ENCODE results near the gene FYCO1.

Gene FYCO1

GRCh38 chr3:45964139-45964538 is 31.5 kb downstream of the FYCO1 start:
- no peak for DNase-seq (ENCODE audit: low spot score)

- no peak for DNase-seq (ENCODE audit: low spot score)
These were observed 33.6 kb downstream of the FYCO1 start for GRCh38 chr3:45962033-45962432.

GRCh38 chr3:45960289-45960688 is 35.3 kb downstream of the FYCO1 start:
- DNase-seq (ENCODE audit: low spot score), result no peak

GRCh38 chr3:45959201-45959600 is 36.4 kb downstream of the FYCO1 start:
- no peak for DNase-seq (ENCODE audit: low spot score)

- DNase-seq (ENCODE audit: low spot score), result no peak
These were observed 37.3 kb downstream of the FYCO1 start for GRCh38 chr3:45958321-45958791.

GRCh38 chr3:45957586-45957985 is 38.0 kb downstream of the FYCO1 start:
- no peak for DNase-seq (ENCODE audit: low spot score)

- DNase-seq (ENCODE audit: low spot score), result no peak
These were observed 39.9 kb downstream of the FYCO1 start for GRCh38 chr3:45955706-45956105.

GRCh38 chr3:45955017-45955647 is 40.5 kb downstream of the FYCO1 start:
- DNase-seq (ENCODE audit: low spot score), result no peak

GRCh38 chr3:45954306-45954705 is 41.3 kb downstream of the FYCO1 start:
- DNase-seq (ENCODE audit: low spot score), result no peak

GRCh38 chr3:45953536-45953935 is 42.1 kb downstream of the FYCO1 start:
- DNase-seq (ENCODE audit: low spot score), result no peak

GRCh38 chr3:45952456-45952855 is 43.2 kb downstream of the FYCO1 start:
- DNase-seq (ENCODE audit: low spot score), result no peak

GRCh38 chr3:45951946-45952345 is 43.7 kb downstream of the FYCO1 start:
- no peak for DNase-seq (ENCODE audit: low spot score)

- DNase-seq (ENCODE audit: low spot score), result no peak
These were observed 44.7 kb downstream of the FYCO1 start for GRCh38 chr3:45950686-45951600.

GRCh38 chr3:45950131-45950530 is 45.5 kb downstream of the FYCO1 start:
- no peak for DNase-seq (ENCODE audit: low spot score)

GRCh38 chr3:45949432-45949831 is 46.2 kb downstream of the FYCO1 start:
- DNase-seq (ENCODE audit: low spot score), result no peak

GRCh38 chr3:45948881-45949280 is 46.7 kb downstream of the FYCO1 start:
- peak; percentile 4 for DNase-seq (ENCODE audit: low spot score)

- no peak for DNase-seq (ENCODE audit: low spot score)
These were observed 47.3 kb downstream of the FYCO1 start for GRCh38 chr3:45948311-45948781.

- no peak for DNase-seq (ENCODE audit: low spot score)
These were observed 48.3 kb downstream of the FYCO1 start for GRCh38 chr3:45947361-45947760.

GRCh38 chr3:45946875-45947274 is 48.7 kb downstream of the FYCO1 start:
- no peak for DNase-seq (ENCODE audit: low spot score)

- DNase-seq (ENCODE audit: low spot score), result no peak
These were observed 49.3 kb downstream of the FYCO1 start for GRCh38 chr3:45946307-45946706.

- DNase-seq (ENCODE audit: low spot score), result no peak
These were observed 50.6 kb downstream of the FYCO1 start for GRCh38 chr3:45944830-45945620.

- DNase-seq (ENCODE audit: low spot score), result no peak
These were observed 52.3 kb downstream of the FYCO1 start, which contains the start of gene CXCR6 for GRCh38 chr3:45943207-45943846. TSS of gene CXCR6 (plus strand) at chr3:45943464. CDS start at chr3:45946482, 3,018 bp downstream.
